Nephron (organoid): ENCODE data around the gene AQP7.

Source experiments
- H3K27ac Mint-ChIP-seq, 3 experiments: 2 replicates each; pipeline ENCODE4 v1.8.0; 2020; ENCODE audit warnings: mixed read lengths in 3 of 3, mild to moderate bottlenecking in 2 of 3, moderate library complexity in 1 of 3
- H3K27me3 Mint-ChIP-seq: 2 replicates; pipeline ENCODE4 v1.8.0; 2021; ENCODE audit warnings: low read depth, mild to moderate bottlenecking, moderate library complexity, mixed read lengths
- H3K36me3 Mint-ChIP-seq: 2 replicates; pipeline ENCODE4 v1.8.0; 2020; ENCODE audit warnings: low read depth, mixed read lengths
- H3K4me1 Mint-ChIP-seq: 2 replicates; pipeline ENCODE4 v1.8.0; 2020; ENCODE audit warnings: mixed read lengths
- H3K4me3 Mint-ChIP-seq, 3 experiments: 2 replicates each; pipeline ENCODE4 v1.8.0; 2020; ENCODE audit warnings: mild to moderate bottlenecking in 3 of 3, mixed read lengths in 3 of 3, moderate library complexity in 2 of 3
- H3K9me3 Mint-ChIP-seq: 2 replicates; pipeline ENCODE4 v1.8.0; 2020; ENCODE audit warnings: mixed read lengths
- CTCF ChIP-seq, 3 experiments: fragments of 200-600 bp; sonication (generic); IDR thresholded peaks; one replicate each; pipeline ENCODE4 v1.5.0; 2021; ENCODE audit warnings: antibody characterized with exemption in 3 of 3; ENCODE audit not compliant: unreplicated experiment in 3 of 3

Gene AQP7

GRCh38 chr9:33340186-33340585 is 62.2 kb downstream of the AQP7 start:
- Mint-ChIP-seq H3K27ac (no peak overlapping the region), H3K36me3 (peaks cover 85% of the 10 kb centered on the region), H3K9me3 (peaks cover 24% of the 10 kb centered on the region), H3K4me3 (no peak overlapping the region), H3K4me1 (no peaks in the 10 kb centered on the region), H3K27me3 (no peaks in the 10 kb centered on the region)
- TF ChIP-seq CTCF (IDR thresholded peaks at IDR 0.05; ENCODE audit: unreplicated experiment in 3 of 3), result no peak
